Upper lobe of left lung (tissue), 6 donors: Measurements from ENCODE around the gene SPATA2. TPM values are rescaled to one million over a fixed set of nuclear protein-coding genes. Genes with fewer than 3 reads are reported as not detected.
A peak's percentile ranks its signal among the peaks of the same experiment; 100 is the strongest.

ENCODE experiments used
- ATAC-seq, 2 donors: fragments of 200-7000 bp; cut with Tn5 transposase; one replicate each; pipeline ENCODE4 v1.9.1; 2022; ENCODE audit warnings: mild to moderate bottlenecking in 2 of 2, moderate library complexity in 2 of 2; ENCODE audit not compliant: low FRiP score in 2 of 2
- DNase-seq, 2 donors: peaks; one replicate each; pipeline ENCODE4 v3.0.0-alpha.2; 2019 to 2020
- H3K27ac ChIP-seq, 4 donors: fragments of 200-600 bp; sonication (generic); one replicate each; pipeline ENCODE4 v1.5.1; 2016 to 2019
- H3K27me3 ChIP-seq, 4 donors: fragments of 200-600 bp; sonication (generic); one replicate each; pipeline ENCODE4 v1.5.1; 2017 to 2019
- H3K36me3 ChIP-seq, 4 donors: fragments of 200-600 bp; sonication (generic); one replicate each; pipeline ENCODE4 v1.5.1; 2016 to 2019
- H3K4me1 ChIP-seq, 4 donors: fragments of 200-600 bp; sonication (generic); one replicate each; pipeline ENCODE4 v1.5.1; 2018 to 2019
- H3K4me3 ChIP-seq, 4 donors: fragments of 200-600 bp; sonication (generic); one replicate each; pipeline ENCODE4 v1.5.1; 2017 to 2019; ENCODE audit warnings: mild to moderate bottlenecking in 2 of 4, moderate library complexity in 1 of 4
- H3K9me3 ChIP-seq, 4 donors: fragments of 200-600 bp; sonication (generic); one replicate each; pipeline ENCODE4 v1.5.1; 2018 to 2019
- EP300 ChIP-seq, 4 donors: sonication (generic); formaldehyde crosslinking; IDR thresholded peaks; one replicate each; pipeline ENCODE4 v1.5.1; 2017; ENCODE audit warnings: antibody characterized with exemption in 4 of 4, control low read depth in 2 of 4
- POLR2A ChIP-seq, 4 donors: fragments of 450-650 bp; IDR thresholded peaks; one replicate each; pipeline ENCODE4 v1.5.1; 2016 to 2017; ENCODE audit warnings: antibody characterized with exemption in 4 of 4, mild to moderate bottlenecking in 2 of 4
- POLR2AphosphoS5 ChIP-seq, 2 donors: sonication (generic); formaldehyde crosslinking; IDR thresholded peaks; one replicate each; pipeline ENCODE4 v1.5.1; 2017; ENCODE audit warnings: antibody characterized with exemption in 2 of 2
- WGBS, 2 donors: methylation state at CpG; one replicate each; pipeline ENCODE4 v1.1.5; 2017 to 2018; 5-methylcytosine and 5-hydroxymethylcytosine counted together
- total RNA-seq, 6 donors: library from RNA; depleted of rRNA in 4 of 6; stranded (reverse); fragments of >200 nt in 4 of 6; gene quantifications; one replicate each; pipeline versions ENCODE4 v1.1.0 to v1.2.1, GENCODE V29; 2016 to 2021
- TF ChIP-seq, protein P1 (sequence below), 6 experiments: fragments of 450-650 bp in 4 of 6; fragments of 200-600 bp in 2 of 6; sonication (generic) in 2 of 6; IDR thresholded peaks; one replicate each; pipeline ENCODE4 v1.5.1; 2016 to 2019; ENCODE audit warnings: antibody characterized with exemption in 6 of 6
- donor health status: DM: no; HTN: no; CAD: no; lungs with moderate emphysema.
- donor health status: DM: no; HTN: yes; CAD: no; lungs with severe emphysema.

The SPATA2 gene
- total RNA-seq, 6 donors from 2014 or later = 5.1 to 9.4 (median 6.4) TPM

DNA sequence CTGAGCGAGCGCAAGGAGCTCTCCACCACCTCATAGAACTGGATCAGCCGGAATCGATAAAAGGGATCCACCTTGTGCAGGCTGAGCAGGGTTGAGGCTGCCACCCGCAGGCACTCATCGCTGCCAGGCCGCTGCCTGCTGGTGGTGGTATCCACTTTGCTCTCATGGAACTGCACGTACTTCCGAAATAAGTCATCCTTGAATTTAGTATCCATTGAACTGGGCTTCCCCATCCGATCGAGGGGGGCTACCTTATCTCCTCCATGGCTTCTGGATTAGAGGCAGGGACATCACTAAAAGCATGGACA lies 7.1 kb downstream of the SPATA2 start:
- DNase-seq = no peak
- no peak for TF ChIP-seq POLR2A (IDR thresholded peaks at IDR 0.05)
- no peak for TF ChIP-seq EP300 (IDR thresholded peaks at IDR 0.05)
- TF ChIP-seq, protein P1, sequence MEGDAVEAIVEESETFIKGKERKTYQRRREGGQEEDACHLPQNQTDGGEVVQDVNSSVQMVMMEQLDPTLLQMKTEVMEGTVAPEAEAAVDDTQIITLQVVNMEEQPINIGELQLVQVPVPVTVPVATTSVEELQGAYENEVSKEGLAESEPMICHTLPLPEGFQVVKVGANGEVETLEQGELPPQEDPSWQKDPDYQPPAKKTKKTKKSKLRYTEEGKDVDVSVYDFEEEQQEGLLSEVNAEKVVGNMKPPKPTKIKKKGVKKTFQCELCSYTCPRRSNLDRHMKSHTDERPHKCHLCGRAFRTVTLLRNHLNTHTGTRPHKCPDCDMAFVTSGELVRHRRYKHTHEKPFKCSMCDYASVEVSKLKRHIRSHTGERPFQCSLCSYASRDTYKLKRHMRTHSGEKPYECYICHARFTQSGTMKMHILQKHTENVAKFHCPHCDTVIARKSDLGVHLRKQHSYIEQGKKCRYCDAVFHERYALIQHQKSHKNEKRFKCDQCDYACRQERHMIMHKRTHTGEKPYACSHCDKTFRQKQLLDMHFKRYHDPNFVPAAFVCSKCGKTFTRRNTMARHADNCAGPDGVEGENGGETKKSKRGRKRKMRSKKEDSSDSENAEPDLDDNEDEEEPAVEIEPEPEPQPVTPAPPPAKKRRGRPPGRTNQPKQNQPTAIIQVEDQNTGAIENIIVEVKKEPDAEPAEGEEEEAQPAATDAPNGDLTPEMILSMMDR (IDR thresholded peaks at IDR 0.05) = no peak
- no peak for TF ChIP-seq POLR2AphosphoS5 (IDR thresholded peaks at IDR 0.05)
- peak overlapping the region in 1 of 4 donors; percentile 74 for H3K27ac ChIP-seq
- WGBS, 2 donors = 93% methylated on average over 11 of the region's 11 CpGs
- H3K4me1 ChIP-seq = peaks cover 11 to 29% (median 23%) of the 10 kb centered on the region in 4 donors
- no peaks in the 10 kb centered on the region for H3K27me3 ChIP-seq
- H3K4me3 ChIP-seq = no peak overlapping the region
- H3K36me3 ChIP-seq = peaks cover 15 to 67% (median 51%) of the 10 kb centered on the region in 4 donors
- no peaks in the 10 kb centered on the region for H3K9me3 ChIP-seq
- ATAC-seq = no peak

DNA sequence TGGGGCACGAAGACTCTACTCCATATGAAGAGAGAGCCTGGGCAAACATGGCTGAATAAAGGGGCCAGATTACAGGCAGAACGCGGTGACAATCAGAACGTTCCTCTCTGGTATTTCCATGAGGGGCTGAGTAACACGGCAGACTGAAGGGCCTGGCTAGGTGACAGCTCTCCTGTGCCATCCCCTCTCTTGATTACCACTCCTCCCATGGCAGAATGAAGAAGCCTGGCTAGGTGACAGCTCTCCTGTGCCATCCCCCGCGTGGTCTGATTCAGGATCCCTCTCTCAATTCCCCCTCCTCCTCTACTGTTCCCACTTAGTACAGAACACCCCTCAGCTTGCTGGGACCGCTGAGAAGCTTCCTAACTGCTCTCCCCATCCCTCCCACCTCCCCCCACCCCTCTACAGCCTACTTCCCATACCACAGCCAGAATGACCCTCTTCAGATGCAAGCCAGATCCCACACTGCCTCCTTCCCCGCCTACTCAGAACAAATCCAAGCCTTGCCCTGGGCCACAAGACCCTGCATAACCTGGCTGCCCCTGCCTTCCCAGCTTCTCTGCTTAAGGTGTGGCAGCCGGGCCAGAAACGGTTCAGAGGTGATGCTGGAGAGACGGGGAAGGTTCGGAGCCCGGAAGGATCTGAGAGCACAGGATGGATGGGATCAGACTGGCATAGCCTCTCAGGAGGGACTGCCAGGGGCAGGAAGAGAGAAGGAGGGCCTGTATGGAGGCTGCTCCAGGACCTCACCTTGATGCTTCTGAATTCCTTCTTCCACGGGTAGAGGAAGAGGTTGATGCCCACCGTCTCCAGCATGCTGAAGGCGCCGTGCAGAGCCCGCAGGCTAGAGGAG lies 7.7 kb downstream of the SPATA2 start:
- TF ChIP-seq POLR2AphosphoS5 (IDR thresholded peaks at IDR 0.05) (no peak), EP300 (IDR thresholded peaks at IDR 0.05) (no peak), POLR2A (IDR thresholded peaks at IDR 0.05) (no peak)
- TF ChIP-seq, protein P1 (IDR thresholded peaks at IDR 0.05) = no peak
- no peaks in the 10 kb centered on the region for H3K9me3 ChIP-seq
- H3K4me1 ChIP-seq = peaks cover 9 to 24% (median 20%) of the 10 kb centered on the region in 4 donors
- H3K27ac ChIP-seq = no peak overlapping the region
- H3K4me3 ChIP-seq = no peak overlapping the region
- WGBS, 2 donors = 89 to 92% methylated on average over 16 to 18 of the region's 19 CpGs
- H3K27me3 ChIP-seq = no peaks in the 10 kb centered on the region
- H3K36me3 ChIP-seq = peaks cover 15 to 71% (median 51%) of the 10 kb centered on the region in 4 donors
- no peak for ATAC-seq
- DNase-seq = no peak

DNA sequence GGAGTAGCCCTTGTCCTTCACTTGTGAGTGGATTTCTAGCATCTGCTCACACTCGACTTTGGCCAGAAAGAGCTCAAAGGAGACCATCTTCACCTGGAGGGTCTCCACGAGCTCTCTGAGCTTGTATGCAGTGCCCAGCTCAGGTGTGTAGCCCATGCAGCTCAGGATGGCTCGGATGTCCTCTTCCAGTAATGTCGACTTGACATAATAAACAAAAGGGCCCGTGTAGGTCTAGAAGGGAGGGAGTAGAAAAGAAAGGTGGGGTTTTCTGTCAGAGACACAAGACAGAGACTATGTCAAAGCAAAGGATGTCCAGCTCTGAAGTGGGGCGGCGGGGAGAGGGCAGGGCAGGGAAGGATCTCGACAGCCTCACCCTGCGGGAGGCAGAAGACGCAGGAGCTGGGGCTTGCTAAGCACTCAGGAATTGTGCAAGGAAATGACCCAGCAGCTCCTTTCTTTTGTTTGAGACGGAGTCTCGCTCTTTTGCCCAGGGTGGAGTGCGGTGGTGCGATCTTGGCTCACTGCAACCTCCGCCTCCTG lies 8.6 kb downstream of the SPATA2 start:
- DNase-seq (no peak), ATAC-seq (no peak)
- WGBS, 2 donors = 85 to 92% methylated on average over 15 of the region's 15 CpGs
- Histone ChIP-seq H3K9me3 (no peaks in the 10 kb centered on the region), H3K27ac (no peak overlapping the region), H3K4me1 (peaks cover 2 to 14% (median 13%) of the 10 kb centered on the region in 4 donors), H3K36me3 (peaks cover 15 to 75% (median 51%) of the 10 kb centered on the region in 4 donors), H3K27me3 (no peaks in the 10 kb centered on the region), H3K4me3 (no peak overlapping the region)
- TF ChIP-seq POLR2AphosphoS5 (IDR thresholded peaks at IDR 0.05) = no peak
- no peak for TF ChIP-seq EP300 (IDR thresholded peaks at IDR 0.05)
- no peak for TF ChIP-seq POLR2A (IDR thresholded peaks at IDR 0.05)
- TF ChIP-seq, protein P1 (IDR thresholded peaks at IDR 0.05) = no peak

DNA sequence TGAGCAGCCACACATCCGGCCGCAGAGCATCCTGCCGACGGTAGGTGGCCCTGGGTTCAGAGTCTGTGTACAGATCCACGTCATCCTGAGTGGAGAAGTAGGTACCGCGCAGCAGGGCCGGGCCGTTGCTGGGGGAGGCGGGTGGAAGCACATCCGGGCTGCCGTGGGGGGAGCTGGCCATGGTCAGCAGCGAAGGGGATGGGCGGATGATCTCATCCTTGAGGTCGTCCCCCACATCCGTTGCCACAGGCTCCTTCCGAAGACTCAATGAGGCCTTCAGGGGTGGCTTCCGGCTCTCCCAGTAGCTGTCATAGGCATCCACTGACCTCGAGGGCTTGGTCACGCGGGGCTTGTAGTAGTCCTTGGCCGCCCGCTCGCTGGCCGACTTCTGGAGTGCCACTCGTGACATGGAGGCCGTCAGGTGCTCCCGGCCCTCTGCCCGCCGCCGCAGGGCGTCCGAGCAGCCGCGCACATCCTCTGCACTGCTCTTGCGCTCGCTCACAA lies 9.2 kb downstream of the SPATA2 start:
- no peaks in the 10 kb centered on the region for H3K27me3 ChIP-seq
- TF ChIP-seq POLR2A (IDR thresholded peaks at IDR 0.05) (no peak), POLR2AphosphoS5 (IDR thresholded peaks at IDR 0.05) (no peak), EP300 (IDR thresholded peaks at IDR 0.05) (no peak)
- TF ChIP-seq, protein P1 (IDR thresholded peaks at IDR 0.05) = no peak
- peaks cover 2 to 13% (median 12%) of the 10 kb centered on the region in 4 donors for H3K4me1 ChIP-seq
- H3K9me3 ChIP-seq = no peaks in the 10 kb centered on the region
- ATAC-seq (no peak), DNase-seq (peak in 1 of 2 donors; percentile 85)
- H3K4me3 ChIP-seq = no peak overlapping the region
- 96 to 97% methylated on average over 32 to 34 of the region's 37 CpGs for WGBS, 2 donors
- no peak overlapping the region for H3K27ac ChIP-seq
- peaks cover 15 to 75% (median 51%) of the 10 kb centered on the region in 4 donors for H3K36me3 ChIP-seq
